ENCODE data around the gene GLTP. TPM values are rescaled to one million over a fixed set of nuclear protein-coding genes. Genes with fewer than 3 reads are reported as not detected.

GLTP gene
- total and polyA plus RNA-seq, 2 experiments from 2014 or later: 92.8 to 96.5 TPM

DNA sequence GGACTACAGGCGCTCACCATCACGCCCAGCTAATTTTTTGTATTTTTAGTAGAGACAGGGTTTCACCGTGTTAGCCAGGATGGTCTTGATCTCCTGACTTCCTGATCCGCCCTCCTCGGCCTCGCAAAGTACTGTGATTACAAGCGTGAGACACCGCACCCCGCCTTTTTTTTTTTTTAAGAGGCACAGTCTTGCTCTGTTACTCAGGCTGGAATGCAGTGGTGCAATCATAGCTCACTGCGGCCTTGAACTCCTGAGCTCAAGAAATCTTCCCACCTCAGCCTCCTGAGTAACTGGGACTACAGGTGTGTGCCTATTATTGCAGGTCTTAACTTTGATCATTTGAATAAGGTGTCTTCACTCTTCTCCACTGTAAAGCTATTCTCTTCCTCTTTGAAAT, 5.3 kb upstream of the GLTP start:
- Histone ChIP-seq H3K4me2 (ENCODE audit: unreplicated experiment) (no peak overlapping the region), H3K27ac (no peak overlapping the region), H3K9me2 (ENCODE audit: insufficient read depth) (no peaks in the 10 kb centered on the region), H3K4me3 (no peak overlapping the region), H3K9me3 (ENCODE audit: low read depth) (no peaks in the 10 kb centered on the region), H2AFZ (no peak overlapping the region), H3F3A (ENCODE audit: insufficient read depth) (peaks cover 34% of the 10 kb centered on the region), H3K9ac (no peak overlapping the region), H3K79me2 (ENCODE audit: insufficient read depth) (no peaks in the 10 kb centered on the region), H3K27me3 (replicated peaks; ENCODE audit: insufficient read depth) (no peaks in the 10 kb centered on the region), H4K20me1 (ENCODE audit: insufficient read depth) (no peaks in the 10 kb centered on the region), H3K4me1 (ENCODE audit: insufficient read depth) (peaks cover 33% of the 10 kb centered on the region), H3K36me3 (ENCODE audit: low read depth) (no peaks in the 10 kb centered on the region)
- in situ Hi-C loops (cut with MboI): no loop called here
- TF ChIP-seq EZH2phosphoT487 (IDR thresholded peaks at IDR 0.05; ENCODE audit: insufficient read depth, low read depth): no peak
- TF ChIP-seq EZH2 (IDR thresholded peaks at IDR 0.05; ENCODE audit: insufficient read depth, poor library complexity, severe bottlenecking): no peak
- no peak for DNase-seq
- 97% methylated on average over 10 of the region's 10 CpGs for WGBS, 2 experiments (ENCODE audit: low coverage in 1 of 2, low lambda C conversion rate in 2 of 2, missing lambda C conversion rate in 2 of 2)

DNA sequence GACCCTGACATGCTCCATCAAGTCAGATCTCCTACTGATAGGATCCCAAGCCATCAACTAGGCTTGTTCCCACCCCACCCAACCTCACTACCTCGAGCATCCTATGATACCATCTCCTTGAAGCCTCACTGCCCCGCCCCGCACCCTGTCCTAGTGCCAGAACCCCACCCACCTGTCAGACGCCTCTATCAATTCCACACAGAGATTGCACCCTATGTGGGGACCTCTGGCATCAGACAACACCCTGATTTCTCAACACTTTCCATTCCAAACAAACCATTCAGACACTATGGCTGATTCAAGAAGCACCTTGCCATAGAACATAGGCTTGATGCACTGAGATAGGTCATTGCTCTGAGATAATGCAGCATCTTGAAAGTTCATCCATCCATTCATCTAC, 3.1 kb upstream of the GLTP start:
- no peaks in the 10 kb centered on the region for H3K27me3 ChIP-seq (replicated peaks; ENCODE audit: insufficient read depth)
- in situ Hi-C loops (cut with MboI): no loop called here
- DNase-seq: no peak
- H3K4me2 ChIP-seq (ENCODE audit: unreplicated experiment): no peak overlapping the region
- H3K9ac ChIP-seq: no peak overlapping the region
- H3F3A ChIP-seq (ENCODE audit: insufficient read depth): peaks cover 14% of the 10 kb centered on the region
- WGBS, 2 experiments (ENCODE audit: low coverage in 1 of 2, low lambda C conversion rate in 2 of 2, missing lambda C conversion rate in 2 of 2): 56 to 89% methylated on average over 2 to 4 of the region's 4 CpGs
- peaks cover 16% of the 10 kb centered on the region for H3K79me2 ChIP-seq (ENCODE audit: insufficient read depth)
- H4K20me1 ChIP-seq (ENCODE audit: insufficient read depth): no peaks in the 10 kb centered on the region
- TF ChIP-seq EZH2 (IDR thresholded peaks at IDR 0.05; ENCODE audit: insufficient read depth, poor library complexity, severe bottlenecking) (no peak), EZH2phosphoT487 (IDR thresholded peaks at IDR 0.05; ENCODE audit: insufficient read depth, low read depth) (no peak)
- H3K27ac ChIP-seq: no peak overlapping the region
- no peaks in the 10 kb centered on the region for H3K9me3 ChIP-seq (ENCODE audit: low read depth)
- no peak overlapping the region for H3K4me3 ChIP-seq
- H3K4me1 ChIP-seq (ENCODE audit: insufficient read depth): peaks cover 21% of the 10 kb centered on the region
- no peak overlapping the region for H2AFZ ChIP-seq
- no peaks in the 10 kb centered on the region for H3K9me2 ChIP-seq (ENCODE audit: insufficient read depth)
- H3K36me3 ChIP-seq (ENCODE audit: low read depth): no peaks in the 10 kb centered on the region

DNA sequence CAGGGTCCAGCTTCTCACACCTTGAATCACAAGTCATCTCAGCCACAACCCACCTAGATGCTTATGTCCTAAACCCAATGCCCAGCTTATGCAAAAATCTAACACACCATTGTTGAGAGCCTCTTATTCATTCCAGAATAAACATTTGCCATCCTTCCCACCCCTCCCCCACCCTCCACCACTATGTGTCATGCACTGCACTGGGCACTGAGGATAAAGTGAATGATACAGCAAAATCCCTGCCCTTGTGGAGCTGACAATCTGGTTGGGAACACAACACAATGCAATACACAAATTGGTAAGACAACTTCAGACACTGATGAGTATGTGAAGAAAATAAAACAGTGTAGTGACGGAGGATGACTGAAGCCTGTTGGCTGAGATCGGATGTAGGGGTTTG, 1.4 kb upstream of the GLTP start:
- Histone ChIP-seq H3K79me2 (ENCODE audit: insufficient read depth) (peaks cover 33% of the 10 kb centered on the region), H3K27ac (no peak overlapping the region), H4K20me1 (ENCODE audit: insufficient read depth) (no peaks in the 10 kb centered on the region), H3K9me3 (ENCODE audit: low read depth) (no peaks in the 10 kb centered on the region), H3K9ac (no peak overlapping the region), H3K4me1 (ENCODE audit: insufficient read depth) (peaks cover 25% of the 10 kb centered on the region), H3K27me3 (replicated peaks; ENCODE audit: insufficient read depth) (no peaks in the 10 kb centered on the region), H3F3A (ENCODE audit: insufficient read depth) (peaks cover 6% of the 10 kb centered on the region; the same call in 1 of the 2 replicates), H3K9me2 (ENCODE audit: insufficient read depth) (no peaks in the 10 kb centered on the region), H2AFZ (no peak overlapping the region), H3K36me3 (ENCODE audit: low read depth) (no peaks in the 10 kb centered on the region), H3K4me3 (no peak overlapping the region), H3K4me2 (ENCODE audit: unreplicated experiment) (no peak overlapping the region)
- in situ Hi-C loops (cut with MboI): no loop called here
- DNase-seq: peak; percentile 38
- no peak for TF ChIP-seq EZH2phosphoT487 (IDR thresholded peaks at IDR 0.05; ENCODE audit: insufficient read depth, low read depth)
- 86 to 88% methylated on average over 2 of the region's 2 CpGs for WGBS, 2 experiments (ENCODE audit: low coverage in 1 of 2, low lambda C conversion rate in 2 of 2, missing lambda C conversion rate in 2 of 2)

DNA sequence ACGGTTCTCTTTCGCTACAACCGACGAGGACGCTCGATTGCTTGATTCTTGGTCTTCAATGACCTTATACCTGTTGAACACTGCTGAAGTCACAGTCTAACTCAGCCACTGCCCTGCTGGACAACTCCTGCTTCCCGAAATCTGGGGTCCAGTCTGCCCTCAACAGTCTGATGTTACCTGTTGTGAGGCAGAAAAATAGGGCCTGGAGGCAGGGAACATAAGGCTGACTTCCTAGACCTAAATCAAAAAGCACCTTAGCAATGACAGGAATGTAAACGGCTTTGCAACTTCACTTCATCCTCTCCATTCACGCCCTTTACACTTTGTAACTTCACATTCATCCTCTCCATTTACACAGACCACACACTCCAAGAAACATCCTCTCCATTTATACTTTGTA, 597 bp upstream of the GLTP start:
- Histone ChIP-seq H4K20me1 (ENCODE audit: insufficient read depth) (no peaks in the 10 kb centered on the region), H3F3A (ENCODE audit: insufficient read depth) (peaks cover 6% of the 10 kb centered on the region; the same call in 1 of the 2 replicates), H3K9ac (peak overlapping the region; percentile 71), H3K27me3 (replicated peaks; ENCODE audit: insufficient read depth) (no peaks in the 10 kb centered on the region), H3K27ac (no peak overlapping the region), H3K9me2 (ENCODE audit: insufficient read depth) (no peaks in the 10 kb centered on the region), H3K4me3 (peak overlapping the region; percentile 98), H3K79me2 (ENCODE audit: insufficient read depth) (peaks cover 41% of the 10 kb centered on the region), H3K9me3 (ENCODE audit: low read depth) (no peaks in the 10 kb centered on the region), H3K4me2 (ENCODE audit: unreplicated experiment) (peak overlapping the region; percentile 76), H3K36me3 (ENCODE audit: low read depth) (no peaks in the 10 kb centered on the region), H3K4me1 (ENCODE audit: insufficient read depth) (peaks cover 25% of the 10 kb centered on the region), H2AFZ (peak overlapping the region; percentile 87)
- no peak for DNase-seq
- TF ChIP-seq EZH2phosphoT487 (IDR thresholded peaks at IDR 0.05; ENCODE audit: insufficient read depth, low read depth): no peak
- TF ChIP-seq EZH2 (IDR thresholded peaks at IDR 0.05; ENCODE audit: insufficient read depth, poor library complexity, severe bottlenecking): no peak
- in situ Hi-C loops (cut with MboI): no loop called here
- WGBS, 2 experiments (ENCODE audit: low coverage in 1 of 2, low lambda C conversion rate in 2 of 2, missing lambda C conversion rate in 2 of 2): 16 to 22% methylated on average over 9 of the region's 9 CpGs
